Liver (tissue), 3 donors: ENCODE results near the gene LRRK1.

Experiments
- ATF3 ChIP-seq: IDR thresholded peaks from 2 replicates; pipeline ENCODE4 v1.6.1; 2016; ENCODE audit warnings: antibody characterized with exemption
- CTCF ChIP-seq: fragments of 150-350 bp; IDR thresholded peaks from 2 replicates; pipeline ENCODE4 v1.5.1; 2017; ENCODE audit warnings: improper control_type of control experiment, low read depth, low read length; ENCODE audit not compliant: missing input control
- FOXA2 ChIP-seq: IDR thresholded peaks from 2 replicates; pipeline ENCODE4 v1.6.1; 2016; ENCODE audit warnings: antibody characterized with exemption
- GABPA ChIP-seq, 2 donors: IDR thresholded peaks in 1 of 2; conservative IDR thresholded peaks in 1 of 2; 2 replicates each; pipeline ENCODE4 v1.6.1; 2016; ENCODE audit warnings: antibody characterized with exemption in 2 of 2, mild to moderate bottlenecking in 1 of 2, moderate library complexity in 1 of 2
- MAX ChIP-seq: IDR thresholded peaks from 2 replicates; pipeline ENCODE4 v1.6.1; 2016; ENCODE audit warnings: antibody characterized with exemption
- REST ChIP-seq: IDR thresholded peaks from 2 replicates; pipeline ENCODE4 v1.6.1; 2016; ENCODE audit warnings: antibody characterized with exemption, mild to moderate bottlenecking
- TAF1 ChIP-seq: conservative IDR thresholded peaks from 2 replicates; pipeline ENCODE4 v1.6.1; 2016; ENCODE audit warnings: antibody characterized with exemption, mild to moderate bottlenecking
- YY1 ChIP-seq: IDR thresholded peaks from 2 replicates; pipeline ENCODE4 v1.6.1; 2016; ENCODE audit warnings: antibody characterized with exemption, mild to moderate bottlenecking
- ZBTB33 ChIP-seq: IDR thresholded peaks from 2 replicates; pipeline ENCODE4 v1.6.1; 2016; ENCODE audit warnings: antibody characterized with exemption
- donor health status: healthy.
- donor health status: healthy.

GRCh38 chr15:100997442-100997841 lies 78.3 kb downstream of the LRRK1 start:
- TF ChIP-seq CTCF: no peak
- no peak for TF ChIP-seq ZBTB33
- TF ChIP-seq ATF3: no peak
- no peak for TF ChIP-seq REST
- no peak for TF ChIP-seq MAX
- TF ChIP-seq YY1: no peak
- no peak for TF ChIP-seq TAF1
- no peak for TF ChIP-seq GABPA (IDR thresholded peaks at IDR 0.05 in 1 of 2, conservative IDR thresholded peaks at IDR 0.05 in 1 of 2)
- TF ChIP-seq FOXA2: no peak
